GM20000 (cell line): ENCODE results near the gene BRD2.
A peak's percentile ranks its signal among the peaks of the same experiment; 100 is the strongest.

ENCODE experiments used
- DNase-seq: peaks from one replicate; pipeline ENCODE4 v3.0.0; 2012; ENCODE audit warnings: low spot score
- CTCF ChIP-seq: IDR thresholded peaks from 2 replicates; pipeline ENCODE4 v1.5.1; 2012; ENCODE audit warnings: mild to moderate bottlenecking, control low read depth; ENCODE audit errors: extremely low read depth, missing control alignments

Gene BRD2

GRCh38 chr6:32968093-32968866 is at the start of gene BRD2:
BRD2 (plus strand) TSS chr6:32968594; CDS start chr6:32972899, 4,305 bp downstream.
- TF ChIP-seq CTCF = no peak
- DNase-seq = peak; percentile 90

- no peak for DNase-seq
- no peak for TF ChIP-seq CTCF
Measured at GRCh38 chr6:32920715-32921114, 47.7 kb upstream of the BRD2 start.

- no peak for TF ChIP-seq CTCF
- no peak for DNase-seq
Measured at GRCh38 chr6:32922083-32922482, 46.3 kb upstream of the BRD2 start.

- TF ChIP-seq CTCF = no peak
- DNase-seq = no peak
Measured at GRCh38 chr6:32931211-32931610, 37.2 kb upstream of the BRD2 start.

GRCh38 chr6:32932132-32932868 is 36.1 kb upstream of the BRD2 start:
- no peak for TF ChIP-seq CTCF
- no peak for DNase-seq

- TF ChIP-seq CTCF = peak; percentile 73
- peak; percentile 48 for DNase-seq
Measured at GRCh38 chr6:32933661-32934085, 34.7 kb upstream of the BRD2 start.

- DNase-seq = no peak
- no peak for TF ChIP-seq CTCF
Measured at GRCh38 chr6:32935551-32936238, 32.7 kb upstream of the BRD2 start.
